Activated CD8-positive, alpha-beta memory T cell treated with anti-CD3 and anti-CD28 coated beads for 4 hours (primary cell): Measurements from ENCODE around the gene DOCK9.
"Not testable (repeated sequence)": the region's sequence is repeated elsewhere in the genome, so short reads cannot be mapped to it uniquely, and the experiment has no call there.

Experiments
- DNase-seq, 2 donors: peaks; one replicate each; pipeline ENCODE4 v3.0.0-alpha.2; 2020; ENCODE audit warnings: low read depth in 2 of 2

The DOCK9 gene

DNA sequence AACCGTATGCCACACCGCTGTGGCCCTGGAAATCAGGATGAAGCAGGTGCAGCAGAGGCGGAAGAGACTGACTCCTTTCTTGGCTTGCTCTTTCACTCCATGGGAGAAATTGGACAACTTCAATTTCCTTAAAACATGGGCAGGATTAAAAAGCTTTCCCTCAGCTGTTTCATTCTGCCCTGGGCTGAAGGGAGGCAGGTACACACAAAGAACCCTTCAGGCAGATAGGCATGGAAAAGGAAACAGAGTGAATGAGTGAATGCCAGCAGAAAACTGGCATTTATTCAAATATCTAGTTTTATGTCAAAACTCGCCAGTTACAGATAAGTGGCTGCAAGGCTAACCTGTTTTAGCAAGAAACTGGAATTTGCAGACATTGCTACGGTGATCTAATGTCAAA, 154.4 kb downstream of the DOCK9 start:
- no peak for DNase-seq

DNA sequence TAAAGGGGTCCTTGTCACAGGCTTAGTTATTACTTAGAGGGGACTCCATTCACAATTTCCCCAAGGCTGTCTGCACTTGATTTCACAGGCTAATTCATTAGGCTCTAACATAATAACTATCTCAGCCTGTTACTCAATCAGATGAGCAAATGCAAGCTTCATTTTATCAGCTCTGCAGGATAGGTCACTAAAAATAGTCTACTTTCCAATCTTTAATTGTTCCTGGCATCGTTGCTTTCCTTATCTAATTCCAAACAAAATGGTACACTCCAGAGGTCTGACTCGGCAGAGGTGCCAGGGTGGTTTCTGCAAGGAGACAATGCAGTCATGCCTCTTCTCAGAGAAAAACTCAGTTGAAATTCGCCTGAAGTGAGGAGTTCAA, 155.6 kb downstream of the DOCK9 start:
- DNase-seq = no peak

DNA sequence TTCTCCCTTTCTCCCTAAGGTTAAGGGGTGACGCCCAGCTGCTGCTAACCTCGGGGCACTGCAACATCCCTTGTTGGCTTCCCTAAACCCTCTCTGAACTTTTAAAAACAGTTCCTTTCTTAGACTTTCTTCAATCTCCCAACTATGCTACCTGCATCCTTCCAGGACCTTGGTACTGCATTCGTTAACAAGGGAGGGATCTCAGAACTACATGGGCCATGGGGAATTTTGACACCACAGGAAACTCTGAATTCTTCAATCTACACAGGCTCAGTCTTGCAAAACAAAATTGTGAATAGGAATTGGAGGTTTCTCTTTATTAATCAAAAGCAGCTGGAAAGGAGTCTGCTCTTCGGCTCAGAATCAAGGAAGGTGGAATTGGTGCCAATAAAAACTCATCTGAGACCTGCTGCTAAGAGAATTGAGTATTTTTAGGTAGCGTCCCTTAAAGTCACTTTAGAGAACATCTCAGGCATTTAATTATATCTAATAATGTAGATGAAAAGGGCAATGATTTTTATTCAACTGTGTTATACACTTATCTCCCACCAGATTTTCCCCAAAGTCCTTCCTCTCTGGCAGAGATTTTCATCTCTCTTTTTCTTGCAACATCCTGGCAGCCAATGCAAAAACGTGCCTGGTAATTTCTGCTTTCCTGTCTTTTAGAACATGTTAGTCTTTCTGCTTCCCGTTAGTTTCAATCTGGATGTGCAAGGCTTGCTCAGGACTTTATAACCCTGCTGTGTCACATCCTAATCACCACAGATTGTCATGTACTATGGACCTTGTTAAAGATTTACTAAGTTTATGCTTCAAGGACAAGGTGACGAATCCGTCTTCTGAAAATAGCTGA, 156.3 kb downstream of the DOCK9 start:
- no peak for DNase-seq

- DNase-seq = no peak
Measured at GRCh38 chr13:98820744-98821371, 157.0 kb downstream of the DOCK9 start.

DNA sequence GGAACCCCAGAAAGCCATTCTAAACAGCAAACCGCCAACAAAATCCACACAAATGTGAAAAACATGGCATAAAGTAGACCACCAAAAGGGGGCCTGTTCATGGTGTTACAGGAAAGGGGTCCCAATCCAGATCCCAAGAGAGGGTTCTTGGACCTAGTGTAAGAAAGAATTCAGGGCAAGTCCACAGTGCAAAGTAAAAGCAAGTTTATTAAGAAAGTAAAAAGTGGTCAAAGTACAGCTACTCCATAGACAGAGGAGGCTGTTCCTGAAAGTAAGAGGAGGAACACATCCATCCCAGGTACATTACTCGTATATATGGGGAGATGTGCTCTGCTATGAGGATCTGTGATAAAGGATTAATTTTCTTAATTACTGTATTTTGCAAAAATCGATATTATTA, 157.6 kb downstream of the DOCK9 start:
- DNase-seq = no peak

GRCh38 chr13:98819382-98820010, 158.4 kb downstream of the DOCK9 start:
- no peak for DNase-seq

- DNase-seq = no peak
Measured at GRCh38 chr13:98816406-98816805, 161.5 kb downstream of the DOCK9 start.

- DNase-seq = no peak
Measured at GRCh38 chr13:98813993-98814392, 163.9 kb downstream of the DOCK9 start.

DNA sequence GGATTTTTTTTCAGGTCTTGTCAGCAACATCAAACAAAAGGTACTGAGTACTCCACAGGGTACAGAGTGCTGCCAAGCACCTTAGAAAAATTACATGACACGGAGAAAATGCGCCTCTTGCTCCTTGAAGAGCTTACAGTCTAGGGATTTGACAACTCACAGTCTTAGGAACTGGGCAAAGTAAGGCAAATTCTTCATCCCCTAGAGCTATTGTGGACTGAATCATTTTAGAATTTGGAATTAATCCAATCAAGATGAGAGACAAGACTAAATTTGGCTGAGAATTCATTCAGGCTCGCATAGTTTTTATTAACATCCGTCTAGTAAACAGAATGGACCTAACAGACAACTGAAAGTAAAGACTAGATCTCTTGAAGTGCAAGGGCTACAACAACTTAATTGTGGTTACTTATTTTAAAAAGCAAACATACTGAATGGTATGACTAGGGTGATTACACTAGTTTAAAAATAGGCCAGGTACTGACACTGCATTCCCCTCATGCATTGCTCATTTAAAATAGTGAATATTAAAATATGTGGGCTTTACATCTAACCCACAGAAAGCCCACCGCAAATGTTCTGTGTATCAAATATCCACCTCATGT, 165.6 kb downstream of the DOCK9 start:
- not testable (repeated sequence) for DNase-seq

DNA sequence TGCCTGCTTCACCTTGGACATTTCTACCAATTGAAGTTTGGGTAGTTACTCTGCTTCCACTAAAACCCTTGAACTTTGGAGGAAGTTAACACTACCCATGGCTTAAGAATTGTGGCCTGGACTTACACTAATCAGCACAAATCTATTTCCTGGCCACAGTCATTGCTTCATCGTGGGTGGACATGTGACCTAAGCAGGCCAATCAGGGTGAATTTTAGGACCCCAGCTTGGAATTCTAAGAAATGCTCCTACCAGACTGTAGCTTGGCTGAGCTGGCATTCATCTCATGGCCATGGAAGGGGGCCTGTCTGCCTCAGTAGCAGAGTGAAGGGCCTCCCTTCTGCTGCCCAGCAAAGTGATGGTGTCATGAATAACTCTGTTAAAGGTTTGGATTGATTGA, 167.1 kb downstream of the DOCK9 start:
- DNase-seq = no peak

GRCh38 chr13:98809345-98809777, 168.5 kb downstream of the DOCK9 start:
- DNase-seq = no peak

DNA sequence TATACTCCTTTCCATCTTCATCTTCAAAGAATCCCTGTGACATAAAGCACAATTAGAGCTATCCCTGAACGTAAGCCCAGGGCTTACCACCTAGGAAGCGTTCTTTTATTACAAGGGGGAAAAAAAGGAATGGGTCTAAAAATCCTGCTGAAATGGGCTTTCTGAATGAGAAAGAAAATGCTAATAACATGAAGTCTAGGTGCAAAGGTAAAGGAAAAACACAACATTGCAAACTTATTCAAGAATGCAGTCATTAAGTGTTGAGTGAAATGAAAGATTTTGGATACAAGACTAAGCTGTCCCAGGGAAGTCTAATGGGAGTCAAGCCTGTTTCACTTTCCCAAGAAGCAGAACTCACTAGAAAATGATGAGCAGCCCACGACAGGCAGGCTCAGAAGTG, 170.1 kb downstream of the DOCK9 start:
- DNase-seq = no peak

- DNase-seq = no peak
Measured at GRCh38 chr13:98804336-98804855, 173.5 kb downstream of the DOCK9 start.

GRCh38 chr13:98803921-98804320, 173.9 kb downstream of the DOCK9 start:
- no peak for DNase-seq

- no peak for DNase-seq
Measured at GRCh38 chr13:98803111-98803561, 174.7 kb downstream of the DOCK9 start.

DNA sequence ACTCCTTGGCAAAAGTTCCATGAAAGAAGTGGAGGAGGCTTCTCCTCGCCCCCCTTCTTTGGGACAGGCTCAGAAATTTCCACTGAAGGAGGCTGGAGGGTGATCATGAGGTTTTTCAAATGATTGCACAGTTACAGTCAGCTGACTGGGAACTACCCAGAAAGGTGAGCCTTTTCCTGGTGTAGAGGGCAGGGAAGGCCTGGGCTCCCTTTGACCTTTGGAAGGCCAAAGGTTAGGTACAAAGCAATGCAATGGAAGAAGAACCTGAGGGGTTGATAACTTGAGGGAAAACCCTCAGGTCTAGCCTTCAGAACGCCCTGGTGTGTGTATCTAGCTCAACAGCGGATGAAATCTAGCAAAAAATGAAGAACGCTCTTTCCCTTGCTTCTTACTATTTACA, 175.3 kb downstream of the DOCK9 start:
- no peak for DNase-seq

DNA sequence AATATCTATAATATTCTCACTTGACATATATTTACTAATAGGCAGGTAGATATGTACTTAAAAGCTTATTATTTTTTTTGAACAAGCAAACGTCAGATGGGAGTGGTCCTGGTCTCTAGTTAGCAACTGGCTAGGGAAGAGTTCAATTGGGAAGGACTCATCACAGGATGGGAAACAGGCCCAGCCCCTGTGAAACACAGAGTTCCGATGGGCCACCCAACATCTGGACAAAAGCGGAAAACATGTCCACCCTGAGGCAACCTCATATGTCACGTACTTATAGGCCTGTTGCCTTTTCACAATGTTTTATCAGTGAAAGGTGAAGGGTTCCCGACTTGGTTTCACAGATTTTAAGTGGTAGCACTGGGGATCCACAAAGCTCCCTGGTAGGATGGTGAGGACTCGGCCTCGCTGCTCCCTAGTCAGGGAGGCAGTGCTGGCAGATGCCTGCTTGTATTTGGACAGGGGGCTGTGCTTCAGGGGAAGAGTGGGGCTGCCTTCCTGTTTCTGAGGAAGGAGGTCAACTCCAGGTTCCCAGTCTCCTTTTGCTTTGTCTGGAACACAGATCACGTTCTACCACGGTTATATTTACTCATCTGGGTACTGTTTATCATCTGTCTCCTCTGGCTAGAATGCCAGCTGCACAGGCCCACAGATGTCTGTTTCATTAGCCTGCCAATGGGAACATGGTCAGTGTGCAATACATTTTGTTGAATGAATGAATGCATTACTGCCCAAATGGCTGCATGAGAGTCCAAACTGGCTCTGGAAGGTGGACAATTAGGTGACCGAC, 176.0 kb downstream of the DOCK9 start:
- DNase-seq = no peak

GRCh38 chr13:98800078-98800477, 177.8 kb downstream of the DOCK9 start:
- DNase-seq = no peak

- DNase-seq = no peak
Measured at GRCh38 chr13:98798849-98799645, 178.8 kb downstream of the DOCK9 start.

GRCh38 chr13:98797456-98797855, 180.4 kb downstream of the DOCK9 start:
- no peak for DNase-seq

DNA sequence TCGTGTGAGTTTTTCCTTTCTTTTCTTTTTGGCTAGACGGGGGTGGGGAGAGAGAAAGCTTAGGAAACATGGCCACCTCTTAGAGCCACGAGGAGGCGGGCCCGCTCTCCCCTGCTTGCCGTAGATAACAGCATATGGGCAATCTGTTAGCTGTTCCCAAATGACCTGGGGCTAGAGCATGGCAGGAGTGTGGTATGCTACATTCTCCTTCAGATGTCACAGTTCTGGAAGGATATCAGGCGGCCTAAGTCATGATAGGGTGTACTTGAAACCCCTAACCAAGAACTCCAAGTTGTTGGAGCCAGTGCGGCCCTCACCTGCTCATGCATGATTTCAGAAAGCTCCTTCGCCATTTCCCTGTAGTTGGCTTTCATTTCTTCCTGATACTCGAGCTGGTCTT, 181.1 kb downstream of the DOCK9 start:
- no peak for DNase-seq
